Endometrial microvascular endothelial cells (primary cell): Measurements from ENCODE around the gene ZNF22. TPM values are rescaled to one million over a fixed set of nuclear protein-coding genes. Genes with fewer than 3 reads are reported as not detected.

ENCODE experiments used
- in situ Hi-C: cut with HindIII; loops from 2 replicates; pipeline ENCODE4 v1.10.0; 2017; ENCODE audit warnings: low sequenced_read_pairs, low pct_unique_long_range_greater_than_20kb; ENCODE audit errors: inconsistent ontology term
- total RNA-seq: library from RNA; depleted of rRNA; stranded (reverse); fragments of >200 nt; gene quantifications from one replicate; pipeline ENCODE4 v1.2.3, GENCODE V29; 2015; ENCODE audit errors: inconsistent ontology term

The ZNF22 gene
- total RNA-seq, 1 donor from 2014 or later: 29.2 TPM

DNA sequence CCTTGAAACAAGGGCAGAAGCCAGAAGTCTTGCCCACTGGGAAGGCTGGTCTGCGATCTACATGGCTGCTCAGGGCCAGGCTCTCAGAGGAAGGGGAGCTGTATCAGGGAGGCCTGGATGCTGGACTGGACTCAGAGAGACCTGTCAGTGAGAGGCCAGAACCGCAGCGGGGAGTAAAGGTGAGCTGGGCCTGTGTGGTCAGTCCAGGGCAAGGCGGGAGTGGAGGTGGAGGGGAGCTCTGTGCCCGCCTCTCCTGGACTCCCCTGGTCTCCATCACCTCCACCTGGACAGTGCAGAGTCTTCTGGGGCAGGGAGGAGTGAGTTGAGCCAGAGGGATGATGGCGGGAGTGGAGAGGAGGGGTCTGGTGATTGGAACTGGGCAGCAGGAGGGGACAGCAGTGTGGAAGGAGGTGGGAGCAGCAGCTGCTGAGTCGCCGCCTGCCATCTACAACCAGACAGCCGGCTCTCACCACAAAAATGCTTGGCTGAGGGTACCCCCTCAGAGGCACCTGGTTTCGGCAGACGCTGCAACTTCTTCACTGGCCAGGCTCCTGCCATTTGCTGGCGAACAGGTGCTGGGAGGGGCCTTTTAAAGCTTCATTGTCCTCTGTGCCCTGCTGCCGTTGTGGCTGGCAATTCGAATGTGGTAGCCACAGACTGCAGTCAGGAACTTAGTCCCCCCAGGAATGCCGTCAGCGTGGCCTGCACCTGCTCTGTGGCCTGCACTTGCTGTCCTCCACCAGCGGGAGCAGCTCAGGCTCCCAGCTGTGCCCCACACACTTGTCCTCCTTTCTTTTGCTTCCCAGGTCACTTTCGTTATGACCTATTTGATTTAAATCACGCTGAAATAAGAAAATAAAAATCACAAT is 37.6 kb upstream of the ZNF22 start:
- in situ Hi-C loops: no loop called here

DNA sequence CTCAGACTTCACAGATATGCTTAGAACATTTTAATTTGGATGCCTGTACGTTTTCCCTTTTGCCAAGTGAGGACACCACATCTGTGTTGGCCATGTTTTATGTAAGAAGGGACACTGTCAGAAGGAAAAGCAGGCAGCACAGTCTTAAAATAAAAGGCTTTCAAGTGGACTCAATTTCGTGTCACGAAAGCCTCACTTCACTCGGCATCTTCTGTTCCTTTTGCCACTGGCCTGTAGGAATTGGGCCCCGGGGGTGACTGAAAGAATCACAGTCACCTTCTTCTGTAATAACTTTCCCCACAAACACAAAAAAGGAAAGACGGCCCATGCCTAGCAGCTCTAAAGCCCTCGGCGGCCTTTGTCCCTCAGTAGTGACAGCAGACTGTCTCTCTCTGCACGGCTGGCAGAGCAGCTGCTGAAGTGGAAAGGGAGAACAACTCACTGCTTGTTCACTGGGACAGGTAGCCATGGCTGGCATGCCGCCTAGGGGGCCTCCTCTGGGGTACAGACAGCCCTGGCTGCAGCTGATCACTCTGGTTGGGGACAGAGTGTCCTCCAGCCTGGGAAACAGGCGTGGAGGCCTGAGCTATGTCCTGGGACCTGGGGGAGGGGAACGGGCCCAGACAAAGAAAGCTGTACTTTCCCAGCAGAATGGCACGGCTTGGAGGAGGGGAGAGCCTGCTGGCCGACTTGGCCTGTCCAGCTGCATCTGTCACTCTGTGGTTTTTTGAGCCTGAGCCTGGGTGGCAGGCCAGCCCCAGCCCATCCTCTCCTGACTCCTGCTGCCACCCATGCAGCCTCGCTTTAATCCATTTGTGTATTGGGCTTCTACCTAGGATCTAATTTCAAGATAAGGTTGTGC is 36.7 kb upstream of the ZNF22 start:
- in situ Hi-C loops: no loop called here

DNA sequence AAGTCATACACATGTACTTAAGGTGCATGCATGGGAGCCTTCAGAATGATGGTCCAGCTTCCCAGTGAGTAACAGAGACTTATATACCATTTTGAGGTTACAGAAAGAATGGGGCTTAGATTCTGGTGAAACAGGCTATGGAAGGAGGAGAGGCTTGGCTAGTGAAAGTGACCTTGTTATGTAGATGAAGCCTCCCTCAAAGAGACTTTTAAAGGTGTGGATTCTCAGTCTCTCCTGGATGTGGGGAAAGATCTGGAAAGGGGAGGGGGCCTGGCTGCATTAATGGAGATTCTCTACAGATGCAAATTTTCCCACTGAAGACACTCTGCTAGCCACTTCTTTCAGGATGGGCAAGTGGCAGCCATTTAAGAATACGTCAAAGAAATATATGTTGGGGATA is 35.6 kb upstream of the ZNF22 start:
- in situ Hi-C loops: no loop called here

DNA sequence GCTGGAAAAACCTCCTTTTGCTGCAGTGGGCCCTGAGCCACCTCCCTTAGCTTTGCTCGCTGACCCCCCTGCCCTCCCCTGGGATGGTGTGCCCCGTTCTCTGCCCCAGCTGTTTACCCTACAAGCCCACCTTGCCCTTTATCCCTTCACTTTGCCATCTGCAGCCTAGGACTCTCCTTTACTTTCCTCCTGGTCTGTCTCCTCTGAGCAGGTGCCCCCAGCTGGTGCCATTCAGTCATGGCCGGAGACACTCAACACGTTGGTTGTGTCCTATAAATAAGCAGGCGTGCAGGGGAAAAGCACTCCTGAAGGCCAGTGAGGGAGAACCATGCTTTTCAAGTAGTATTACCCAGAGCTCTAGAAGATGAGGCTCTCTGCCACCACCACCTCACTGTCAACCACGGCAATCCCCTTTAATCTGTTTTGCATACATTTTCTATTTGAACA is 35.0 kb upstream of the ZNF22 start:
- in situ Hi-C loops: no loop called here

DNA sequence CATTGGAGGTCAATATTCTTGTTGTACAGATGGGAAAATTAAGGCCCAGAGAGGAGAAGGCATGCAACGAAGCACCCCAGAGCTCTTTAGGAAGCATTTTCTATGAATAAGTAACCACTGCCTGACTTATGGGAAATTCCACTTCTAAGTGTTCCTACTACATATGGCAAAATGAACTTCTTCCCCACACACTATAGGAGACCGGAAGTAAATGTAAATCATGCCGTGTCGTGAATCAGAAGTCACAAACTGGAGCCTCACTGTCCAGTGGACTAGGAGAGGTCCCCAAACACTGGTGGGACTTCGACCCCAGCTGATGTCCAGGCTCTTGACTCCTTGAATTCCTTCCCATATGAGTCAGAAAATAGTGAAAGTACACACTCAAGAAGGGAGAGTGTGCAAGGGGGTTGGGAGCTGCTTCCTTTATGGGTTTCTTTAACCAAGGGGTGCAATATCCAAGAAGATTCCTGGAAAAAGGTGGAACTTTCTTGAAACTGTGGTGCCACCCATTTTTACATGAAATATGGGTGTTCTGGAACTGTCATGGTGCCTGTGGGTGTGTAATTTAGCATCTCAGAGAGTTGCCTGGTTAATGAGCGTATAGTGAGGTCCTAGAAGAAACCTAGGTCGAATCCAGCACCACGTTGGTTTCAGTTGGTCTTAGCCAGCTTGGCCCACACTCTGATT is 34.5 kb upstream of the ZNF22 start:
- in situ Hi-C loops: no loop called here

DNA sequence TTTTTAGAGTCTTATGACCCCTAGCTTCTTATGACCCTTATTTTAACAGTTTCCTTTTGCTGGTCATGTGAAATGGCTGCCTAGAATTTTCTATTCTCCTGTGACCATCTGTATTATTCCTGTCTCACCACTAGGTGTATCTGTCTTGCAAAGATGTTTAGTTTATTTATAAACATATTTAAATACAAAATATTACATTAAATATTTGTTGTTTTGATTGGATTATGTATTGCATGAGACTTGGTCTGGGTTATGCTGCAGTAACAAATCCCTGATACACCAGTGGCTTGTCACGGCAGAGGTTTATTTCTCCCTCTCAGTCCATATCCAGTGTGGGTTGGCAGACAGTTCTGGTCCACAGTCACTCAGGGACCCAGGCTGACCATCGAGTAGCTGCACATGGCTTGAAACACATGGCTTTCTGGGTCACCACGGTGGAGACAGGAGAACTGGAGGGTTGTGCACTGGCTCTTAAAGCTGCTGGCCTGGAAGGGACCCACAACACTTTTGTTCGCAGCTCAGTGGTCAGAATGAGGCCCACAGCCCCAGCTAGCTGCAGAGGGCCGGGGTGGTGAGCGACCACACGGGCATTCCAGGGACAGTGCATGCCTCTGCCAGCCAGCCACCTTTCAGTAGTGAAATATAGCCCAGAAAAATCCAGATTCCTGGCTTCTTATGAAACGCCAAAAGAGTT is 33.8 kb upstream of the ZNF22 start:
- in situ Hi-C loops: no loop called here

DNA sequence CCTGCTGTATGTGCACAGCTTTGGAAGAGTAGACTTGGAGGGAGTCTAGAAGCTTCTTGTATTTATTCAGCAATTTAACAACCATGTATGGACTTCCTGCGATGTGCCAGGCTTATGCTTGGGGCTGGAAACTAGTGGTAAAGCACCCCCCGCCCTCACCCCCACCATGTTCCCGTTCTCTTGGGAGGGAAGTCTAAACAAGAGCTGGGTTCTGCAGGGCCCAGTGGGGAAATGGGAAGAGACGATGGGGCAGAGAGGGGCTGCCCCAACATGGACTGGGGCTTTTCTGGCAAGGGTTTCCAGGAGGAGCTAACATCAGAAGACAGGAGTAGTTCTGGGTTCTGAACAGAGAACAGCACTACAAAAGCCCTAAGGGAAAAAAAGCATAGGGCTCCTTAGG is 33.1 kb upstream of the ZNF22 start:
- in situ Hi-C loops: no loop called here

DNA sequence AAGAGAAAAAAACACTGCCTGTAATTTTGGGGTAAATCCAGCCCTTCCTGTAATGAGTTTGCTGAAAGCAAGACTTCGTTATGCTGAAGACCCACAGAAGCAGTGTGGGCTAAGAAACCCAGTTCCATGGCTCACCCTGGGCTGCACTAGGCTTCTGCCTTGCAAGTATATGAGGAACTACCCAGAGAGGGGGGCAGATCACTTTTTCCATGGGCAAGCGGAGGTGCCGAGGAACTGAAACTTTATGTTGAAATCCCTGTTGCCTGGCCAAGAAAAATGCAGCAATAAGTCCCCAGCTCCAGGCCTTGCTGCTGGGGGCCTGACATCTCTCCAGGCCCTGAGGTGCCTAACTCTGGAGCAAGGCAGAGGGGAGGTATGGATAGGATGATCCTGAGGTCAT is 32.6 kb upstream of the ZNF22 start:
- in situ Hi-C loops: no loop called here

DNA sequence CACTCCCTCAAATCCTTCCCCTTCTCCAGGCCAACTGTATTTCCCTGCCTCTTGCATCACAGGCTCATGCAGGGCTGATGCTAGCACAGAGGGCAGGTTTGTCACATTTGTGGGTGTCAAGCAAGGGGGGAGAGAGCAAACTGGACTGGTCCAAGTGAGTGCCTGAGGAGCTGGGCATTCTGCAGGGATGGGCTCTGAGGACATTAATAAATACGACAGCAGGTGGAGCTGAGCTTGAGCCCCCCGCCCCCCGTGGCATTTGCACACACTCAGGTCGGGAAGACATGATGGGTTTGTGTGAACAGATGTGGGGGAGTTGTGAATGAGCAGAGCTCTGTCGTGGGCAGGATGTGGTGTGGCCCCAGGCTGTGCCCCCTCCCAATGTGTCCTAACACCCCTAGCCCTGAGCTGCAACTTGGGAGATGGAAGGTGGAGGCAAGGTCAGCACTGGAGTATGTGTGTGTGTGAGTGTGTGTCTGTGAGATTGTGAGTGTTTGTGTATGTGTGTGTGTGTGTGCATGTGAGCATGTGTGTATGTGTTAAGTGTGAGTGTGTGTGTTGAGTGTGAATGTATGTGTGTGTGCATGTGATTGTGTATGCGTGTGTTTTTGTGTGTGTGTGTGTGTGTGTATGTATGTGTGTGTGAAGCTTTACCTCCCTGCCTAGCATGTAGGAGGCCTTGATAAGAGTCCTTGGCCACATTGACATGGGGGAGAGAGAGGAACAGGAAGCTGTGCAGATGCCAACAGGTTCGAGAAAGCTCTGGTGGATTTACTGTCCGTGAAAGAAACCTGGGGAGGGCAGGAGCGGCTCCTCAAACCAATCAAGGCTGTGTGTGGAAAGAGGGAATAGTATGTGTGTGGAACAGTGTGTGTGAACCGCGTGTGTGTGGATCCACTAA is 32.0 kb upstream of the ZNF22 start:
- in situ Hi-C loops: no loop called here

DNA sequence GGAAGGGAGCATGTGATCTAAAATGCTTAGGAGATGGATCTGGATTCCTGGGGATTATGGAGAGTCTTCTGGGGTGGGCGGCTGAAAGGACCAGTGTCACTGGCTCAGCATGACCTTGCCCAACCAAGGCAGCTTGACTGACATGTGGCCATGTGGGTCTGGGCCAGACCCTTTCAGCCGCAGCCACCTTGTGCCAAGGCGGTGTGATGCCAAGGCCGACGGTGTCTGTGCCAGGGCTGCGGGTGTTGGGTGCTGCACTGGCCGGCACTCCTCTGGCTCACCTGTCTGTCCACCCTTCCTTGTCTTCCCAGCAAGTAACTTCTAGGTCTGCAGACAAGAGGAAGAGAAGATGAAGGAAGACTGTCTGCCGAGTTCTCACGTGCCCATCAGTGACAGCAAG is 30.9 kb upstream of the ZNF22 start:
- in situ Hi-C loops: no loop called here

DNA sequence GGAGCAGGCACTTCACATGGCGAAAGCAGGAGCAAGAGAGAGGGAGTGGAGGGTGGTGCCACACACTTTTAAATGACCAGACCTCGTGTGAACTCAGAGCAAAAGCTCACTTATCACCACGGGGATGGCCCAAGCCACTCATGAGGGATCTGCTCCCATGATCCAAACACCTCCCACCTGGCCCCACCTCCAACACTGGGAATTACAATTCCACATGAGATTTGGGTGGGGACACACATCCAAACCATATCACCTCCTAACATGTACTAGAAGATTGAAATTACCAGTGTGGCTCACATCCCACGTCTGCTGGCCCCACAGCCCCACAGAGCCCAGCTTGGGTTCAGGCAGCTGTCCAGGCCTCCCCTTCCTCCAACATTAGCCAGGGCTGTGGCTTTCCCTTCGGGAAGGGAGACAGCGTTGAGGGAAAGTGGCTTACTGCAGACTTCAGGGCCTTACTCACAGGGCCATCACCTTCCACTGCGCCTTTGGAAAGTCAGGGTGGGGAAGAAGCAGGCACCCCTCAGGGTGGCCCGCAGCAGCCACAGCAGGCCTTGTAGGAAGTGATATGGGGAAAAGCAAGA is 29.8 kb upstream of the ZNF22 start:
- in situ Hi-C loops: no loop called here

DNA sequence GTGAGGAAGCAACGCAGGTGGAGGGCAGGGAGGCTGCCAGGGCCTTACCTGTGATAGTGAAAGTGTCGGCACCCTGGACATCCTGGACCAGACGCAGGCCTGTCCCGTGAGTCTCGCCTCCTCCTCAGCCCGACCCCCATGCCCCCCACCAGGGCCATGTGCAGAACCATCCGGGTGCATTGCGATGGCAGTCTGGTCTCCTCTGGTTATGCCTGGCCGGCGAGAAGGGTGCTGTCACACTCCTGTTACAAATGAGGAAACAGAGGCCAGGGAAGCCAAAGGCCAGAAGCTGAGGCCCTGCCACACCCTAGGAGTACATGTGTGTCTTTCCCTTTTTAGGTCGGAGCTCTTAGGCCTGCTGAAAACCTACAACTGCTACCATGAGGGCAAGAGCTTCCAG is 29.3 kb upstream of the ZNF22 start:
- in situ Hi-C loops: no loop called here

DNA sequence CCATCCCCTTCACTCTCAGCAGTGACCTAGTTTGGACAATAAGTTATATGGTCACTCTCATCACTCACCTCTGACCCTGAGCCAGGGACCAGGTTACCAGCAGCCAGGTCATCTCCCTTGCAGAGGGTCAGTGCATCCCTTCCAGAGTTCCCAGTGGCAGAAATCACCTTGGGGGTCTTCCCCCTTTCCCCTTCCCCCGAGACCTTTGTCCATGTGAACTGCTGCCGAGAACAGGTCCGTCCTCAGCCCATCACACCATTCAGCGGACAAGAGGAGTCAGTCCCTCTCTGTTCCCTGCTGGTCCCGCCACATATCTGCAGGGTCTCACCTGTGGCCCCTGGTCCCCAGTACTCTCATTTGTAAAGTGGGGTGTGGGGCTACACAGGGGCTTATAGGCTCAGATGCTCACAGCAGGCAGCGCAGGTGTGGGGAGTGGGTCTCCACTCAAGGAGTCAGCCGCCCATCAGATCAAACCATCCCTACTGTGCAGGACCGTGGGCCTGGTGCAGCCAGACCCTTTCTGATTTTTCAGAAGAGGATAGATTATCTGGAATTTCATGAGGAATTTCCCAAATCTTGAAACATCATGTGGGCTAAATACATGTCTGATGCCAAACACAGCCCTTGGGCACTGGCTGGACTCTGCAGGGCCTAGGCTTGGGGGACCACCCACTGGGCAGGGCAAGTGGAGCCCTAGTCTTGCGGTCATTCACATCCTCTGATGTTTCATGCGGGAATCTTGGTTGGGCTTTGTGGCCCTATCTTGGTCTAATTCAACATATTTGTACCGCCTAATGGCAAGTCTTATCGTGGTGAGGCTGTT is 28.6 kb upstream of the ZNF22 start:
- in situ Hi-C loops: no loop called here

DNA sequence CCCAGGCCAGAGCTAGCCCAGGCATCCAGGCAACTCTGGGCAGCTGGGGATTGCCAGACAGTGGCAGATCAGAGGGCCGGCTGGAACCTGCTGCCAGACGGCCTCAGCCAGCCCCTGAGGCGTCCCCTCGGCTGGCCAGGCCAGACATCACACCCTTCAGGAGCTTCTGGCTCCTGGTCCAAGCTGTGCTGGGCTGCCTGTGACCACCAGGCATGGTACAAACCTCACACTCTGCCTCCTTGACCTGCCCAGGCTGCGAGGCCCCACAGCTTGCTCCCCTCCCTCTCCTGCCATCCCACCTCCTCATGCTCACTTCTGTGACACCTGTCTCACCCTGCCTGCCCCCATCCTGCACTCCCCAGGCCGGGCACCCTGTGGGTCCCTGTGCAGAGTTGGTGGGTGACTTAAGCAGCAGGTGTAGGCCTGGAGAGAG is 27.8 kb upstream of the ZNF22 start:
- in situ Hi-C loops: no loop called here

DNA sequence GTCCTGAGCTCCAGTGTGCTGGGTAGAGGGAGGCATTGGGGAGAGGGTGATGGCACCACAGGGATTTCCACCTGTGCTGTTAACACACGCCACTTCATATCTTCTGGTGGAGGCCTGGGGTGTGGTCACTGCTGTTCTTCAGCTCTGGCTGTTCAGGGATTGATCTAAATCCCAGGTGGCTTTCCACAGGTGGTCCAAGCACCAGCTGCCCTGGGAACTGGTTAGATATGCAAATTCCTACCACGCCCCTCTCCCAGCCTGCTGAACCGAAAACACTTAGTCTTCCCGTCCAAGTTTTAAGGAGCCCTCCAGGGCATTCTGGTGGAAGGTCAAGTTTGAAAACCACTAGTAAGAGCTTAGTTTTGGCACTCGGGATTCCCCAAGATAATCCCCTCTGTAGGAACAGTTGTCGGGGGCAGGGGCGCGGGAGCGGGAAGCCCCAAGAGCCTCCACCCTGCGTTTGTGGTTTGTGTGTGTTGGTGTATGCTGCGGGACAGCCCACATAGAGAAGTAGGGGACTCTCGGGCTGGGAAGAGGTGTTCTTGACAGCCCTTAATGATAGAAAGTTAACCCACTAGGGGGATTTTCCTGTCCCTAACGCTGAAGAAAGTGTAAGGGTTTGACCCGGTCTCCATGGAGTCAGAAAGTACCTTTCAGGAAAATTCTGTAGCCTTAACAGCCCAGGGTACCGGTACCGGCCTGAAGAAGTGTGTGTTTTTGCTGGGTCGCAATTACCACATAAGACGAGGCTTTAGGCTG is 27.2 kb upstream of the ZNF22 start:
- in situ Hi-C loops: no loop called here

DNA sequence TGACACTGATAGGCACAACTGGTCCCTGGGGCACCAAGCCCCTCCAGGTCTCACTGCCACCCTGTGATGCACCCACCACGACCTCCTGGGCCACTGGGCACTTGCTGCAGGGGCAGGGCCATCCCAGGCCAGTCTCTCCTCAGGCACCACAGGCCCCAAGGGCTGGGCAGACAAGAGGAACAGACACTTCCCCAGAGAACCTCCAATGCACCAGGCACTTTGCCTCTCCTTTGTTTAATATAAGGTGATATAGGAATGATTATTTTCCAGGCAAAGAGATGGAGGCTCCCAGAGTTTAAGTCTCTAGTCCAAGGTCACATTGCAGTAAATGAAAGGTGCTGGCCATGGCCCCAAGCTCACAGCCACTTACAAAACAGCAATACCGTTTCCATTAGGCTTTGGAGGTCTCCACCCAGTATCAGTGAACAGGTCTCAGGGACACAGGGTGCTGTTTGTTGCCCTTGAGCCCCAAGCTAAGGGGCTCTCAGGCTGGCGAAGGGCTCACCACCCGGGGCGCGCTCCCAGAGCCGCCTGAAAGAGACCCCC is 26.6 kb upstream of the ZNF22 start:
- in situ Hi-C loops: no loop called here
